HG02571 (cell line): ENCODE data around the gene SETBP1.

Experiments
- ATAC-seq: cut with Tn5 transposase; IDR thresholded peaks from one replicate; pipeline ENCODE4 v1.9.1; 2021; ENCODE audit warnings: mild to moderate bottlenecking, moderate library complexity; ENCODE audit not compliant: unreplicated experiment

The SETBP1 gene

GRCh38 chr18:44859263-44859662, 178.6 kb downstream of the SETBP1 start:
- ATAC-seq = no peak

GRCh38 chr18:44859751-44860439, 179.2 kb downstream of the SETBP1 start:
- ATAC-seq = no peak

DNA sequence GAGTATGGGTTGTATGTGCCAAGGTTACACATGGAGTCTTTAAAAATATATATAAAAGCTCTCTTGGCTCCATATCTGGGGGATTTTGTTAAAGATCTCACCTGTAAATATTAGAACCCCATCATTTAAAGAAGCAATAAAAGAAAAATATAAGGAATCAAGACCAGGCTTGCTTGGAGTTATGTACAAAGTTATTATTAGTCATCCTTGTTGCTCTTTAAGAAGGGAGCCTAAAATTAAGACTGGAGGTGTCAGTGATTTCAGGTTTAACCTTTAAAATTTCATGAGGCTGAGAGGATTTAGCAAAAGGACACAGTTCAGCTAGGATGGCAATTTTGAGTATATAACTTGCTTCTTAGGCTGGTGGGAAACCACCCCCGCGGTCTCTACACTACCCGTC, 181.4 kb downstream of the SETBP1 start:
- no peak for ATAC-seq

- no peak for ATAC-seq
Observed at GRCh38 chr18:44866103-44866502, 185.4 kb downstream of the SETBP1 start.

DNA sequence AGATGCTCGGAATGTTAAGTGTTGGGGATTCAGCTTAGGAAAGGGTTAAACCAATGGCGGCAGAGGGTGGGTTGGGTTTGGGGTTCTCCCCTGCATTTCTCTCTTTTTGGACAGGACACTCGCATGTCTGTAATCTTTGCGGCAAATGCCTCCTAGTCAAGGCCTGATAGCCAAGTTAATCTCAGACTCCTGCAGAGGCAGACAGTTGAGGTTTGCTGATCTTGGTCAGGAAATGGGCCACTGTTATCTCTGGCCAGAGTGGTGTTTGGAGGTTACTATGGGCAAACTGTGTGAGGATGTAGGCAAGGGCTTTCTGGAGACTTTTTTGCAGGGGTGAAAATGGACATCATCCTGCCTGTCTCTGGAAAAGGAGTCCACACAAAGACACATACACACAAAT, 188.8 kb downstream of the SETBP1 start:
- no peak for ATAC-seq

DNA sequence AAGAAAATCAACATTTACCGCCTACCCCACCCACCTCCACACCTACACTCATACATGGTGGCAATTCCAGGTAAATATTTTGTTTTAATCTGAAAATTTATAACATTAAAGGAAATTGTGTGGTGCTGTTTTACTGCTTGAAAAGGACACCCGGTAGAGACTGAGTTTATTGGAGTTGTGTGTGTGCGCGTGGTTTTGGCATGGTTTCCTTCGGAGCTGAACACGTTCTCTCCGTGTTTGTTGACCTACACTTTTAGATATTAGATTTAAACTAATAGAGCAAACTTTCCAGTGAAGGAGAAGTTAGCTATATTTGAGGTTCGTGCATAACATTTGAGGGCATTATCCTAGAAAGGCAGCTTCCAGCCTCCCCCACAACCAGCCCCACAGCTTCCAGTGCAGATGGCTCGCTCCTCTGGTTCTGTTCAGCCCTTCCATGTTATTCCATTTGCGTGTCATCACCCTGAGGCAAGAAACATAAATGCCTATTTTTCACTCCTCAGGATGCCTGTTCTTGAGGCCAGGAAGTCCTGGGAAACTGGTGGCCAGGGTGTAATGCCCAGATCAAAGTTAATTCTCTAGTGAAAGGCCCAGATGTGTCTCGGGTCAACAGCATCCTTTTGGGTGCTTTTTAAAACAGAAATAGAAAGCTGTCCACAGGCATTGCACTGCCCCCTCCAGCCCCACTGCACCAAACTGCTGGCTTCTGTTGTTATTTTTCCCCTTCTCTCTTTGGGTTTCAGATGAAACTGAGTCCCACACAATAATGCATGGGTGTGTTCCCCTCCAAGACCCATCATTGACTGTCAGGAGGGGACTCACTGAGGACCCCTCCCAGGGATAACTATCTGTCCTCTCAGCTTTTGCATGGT, 190.2 kb downstream of the SETBP1 start:
- peak; percentile 49 for ATAC-seq

- ATAC-seq = peak; percentile 78
Observed at GRCh38 chr18:44871771-44872170, 191.1 kb downstream of the SETBP1 start.

GRCh38 chr18:44876024-44876423, 195.3 kb downstream of the SETBP1 start:
- no peak for ATAC-seq

DNA sequence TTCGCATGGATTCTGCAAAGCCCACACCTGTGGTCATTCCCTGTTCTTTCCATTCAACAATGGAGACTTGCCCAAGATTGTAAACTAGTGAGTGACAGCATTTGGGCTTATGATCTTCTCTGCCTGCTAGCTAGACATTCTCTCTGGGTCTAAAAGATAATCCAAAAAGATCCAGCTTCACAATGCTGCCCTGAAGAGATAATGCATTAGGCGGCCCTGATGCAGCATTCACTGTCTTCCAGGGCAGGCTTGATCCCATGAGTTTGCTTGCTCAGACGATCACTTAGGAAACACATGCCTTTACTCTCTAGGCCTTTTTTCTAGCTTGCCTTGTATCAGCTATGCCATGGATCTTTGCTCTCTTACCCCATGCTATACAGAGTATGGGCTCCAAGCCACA, 196.1 kb downstream of the SETBP1 start:
- ATAC-seq = no peak

DNA sequence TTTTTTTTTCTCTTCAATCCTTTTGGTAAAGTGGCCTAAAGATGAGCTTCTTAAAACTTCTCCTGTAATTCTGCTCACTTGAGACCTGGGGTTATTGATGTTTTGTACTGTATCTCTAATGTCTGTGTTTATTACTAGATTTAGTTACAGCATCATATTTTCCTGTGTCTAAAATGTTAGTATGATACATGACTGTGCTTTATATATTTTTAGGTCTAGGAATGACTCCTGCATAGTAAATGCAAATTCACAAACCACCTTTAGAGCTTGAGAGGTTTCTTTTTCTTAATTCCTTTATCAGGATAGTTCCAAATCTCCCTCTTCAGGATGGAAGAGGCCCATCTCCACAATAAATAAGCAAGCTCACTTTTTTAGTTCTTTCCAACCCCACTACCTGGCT, 197.6 kb downstream of the SETBP1 start:
- no peak for ATAC-seq

DNA sequence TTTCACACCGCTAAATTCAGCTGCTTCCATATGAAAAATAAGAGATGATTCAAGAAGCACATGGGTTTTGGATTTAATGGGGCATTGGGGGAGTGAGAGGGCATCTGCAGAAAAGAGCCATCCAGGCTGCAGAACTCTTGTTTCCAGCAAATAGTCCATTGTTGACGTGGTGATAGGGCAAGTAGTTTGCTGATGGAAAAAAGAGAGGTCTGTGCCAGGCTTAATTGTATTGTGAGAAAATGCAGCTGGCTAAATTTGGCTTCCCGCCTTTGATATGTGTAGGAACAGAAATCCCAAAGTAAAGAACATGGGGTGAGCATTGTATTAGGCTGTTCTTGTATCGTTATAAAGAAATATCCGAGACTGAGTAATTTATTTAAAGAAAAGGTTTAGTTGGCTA, 199.5 kb downstream of the SETBP1 start:
- no peak for ATAC-seq

GRCh38 chr18:44881461-44882162, 200.9 kb downstream of the SETBP1 start:
- ATAC-seq = no peak

DNA sequence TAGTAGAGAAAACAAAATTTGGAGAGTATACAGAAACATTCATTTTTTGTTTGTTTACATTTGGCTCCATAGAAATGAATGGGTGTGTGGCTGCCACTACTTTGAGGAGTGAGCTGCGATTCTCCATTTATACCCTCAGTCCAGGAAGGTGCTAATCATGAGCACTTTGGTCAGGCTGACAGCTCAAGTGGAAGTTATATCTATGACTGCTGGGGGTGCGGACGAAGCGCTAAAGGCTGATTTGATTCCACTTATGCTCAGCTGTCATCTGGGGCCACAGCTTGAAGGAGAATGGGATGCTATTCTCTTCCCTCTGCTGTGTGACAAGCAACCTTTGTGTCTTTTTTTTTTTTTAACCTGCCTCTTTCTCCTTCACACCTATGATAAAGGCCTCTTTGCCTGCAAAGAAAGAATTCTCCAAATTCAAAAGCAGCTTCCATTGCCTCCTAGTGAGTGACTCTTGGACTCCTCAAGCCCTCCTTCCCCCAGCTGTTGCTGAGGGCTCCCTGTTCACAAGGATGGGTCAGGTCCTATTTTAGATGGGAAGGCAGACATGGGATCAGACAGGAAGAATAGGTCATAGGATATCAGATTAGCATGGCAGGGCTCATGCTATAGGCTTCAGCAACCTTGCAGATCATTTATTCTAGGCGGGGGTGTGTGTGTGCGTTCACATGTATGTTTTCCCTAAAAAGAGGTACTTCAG, 201.6 kb downstream of the SETBP1 start:
- no peak for ATAC-seq

- ATAC-seq = no peak
Observed at GRCh38 chr18:44883671-44884070, 203.0 kb downstream of the SETBP1 start.

DNA sequence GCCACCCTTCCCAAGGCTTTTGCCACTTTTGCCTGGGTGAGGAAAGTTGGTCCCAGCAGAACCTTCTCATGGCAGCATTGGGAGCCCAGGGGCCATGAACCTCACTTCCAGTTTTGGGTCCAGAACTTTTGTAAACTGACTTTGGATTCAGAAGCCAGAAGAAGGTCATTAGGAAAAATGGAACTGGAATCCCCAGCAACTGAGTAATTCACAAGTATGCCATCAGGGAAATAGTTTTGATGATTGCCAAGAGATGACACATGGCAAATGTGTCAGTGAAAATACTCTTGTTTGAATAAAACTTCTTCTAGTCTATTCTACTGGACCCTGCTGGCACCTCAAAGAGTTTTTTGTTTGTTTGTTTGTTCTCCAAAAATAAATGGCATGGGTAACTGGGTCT, 203.7 kb downstream of the SETBP1 start:
- ATAC-seq = no peak

DNA sequence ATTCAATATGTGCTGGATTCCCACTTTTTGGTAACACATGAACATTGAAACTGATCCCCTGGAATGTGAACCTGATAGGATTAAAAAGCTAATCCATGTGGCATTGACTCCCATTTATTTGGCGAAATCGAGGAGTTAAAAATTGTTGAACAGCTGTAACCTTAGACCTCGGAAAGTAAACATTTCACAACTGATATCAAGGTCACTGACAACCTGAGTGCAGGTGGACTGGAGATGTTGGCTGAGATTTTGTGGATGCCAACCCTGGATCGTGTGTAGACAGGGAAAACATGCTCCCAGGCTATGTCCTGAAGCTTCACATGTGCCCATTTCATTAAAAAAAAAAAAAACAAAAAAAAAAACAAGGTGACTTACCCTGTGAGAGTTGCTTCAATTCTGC, 204.8 kb downstream of the SETBP1 start:
- no peak for ATAC-seq

DNA sequence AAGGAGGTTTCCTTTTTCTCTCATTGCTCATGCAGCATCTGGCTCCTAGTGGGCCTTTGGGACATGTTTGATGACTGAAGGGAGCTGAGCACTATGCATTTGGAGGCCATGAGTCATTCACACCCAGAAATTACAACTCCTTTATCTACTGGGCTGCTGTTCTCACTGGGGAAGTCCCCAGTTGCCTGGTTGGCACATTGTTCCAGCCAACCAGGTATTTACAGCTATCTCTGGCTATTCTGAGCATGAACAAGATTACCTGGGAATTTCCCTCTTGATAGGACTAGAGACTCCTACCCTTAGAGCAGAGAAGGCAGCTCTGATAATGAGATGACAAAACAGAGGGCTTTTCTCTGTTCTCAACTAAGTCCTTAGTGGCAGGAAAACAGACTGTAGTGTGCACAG, 206.5 kb downstream of the SETBP1 start:
- peak; percentile 90 for ATAC-seq

DNA sequence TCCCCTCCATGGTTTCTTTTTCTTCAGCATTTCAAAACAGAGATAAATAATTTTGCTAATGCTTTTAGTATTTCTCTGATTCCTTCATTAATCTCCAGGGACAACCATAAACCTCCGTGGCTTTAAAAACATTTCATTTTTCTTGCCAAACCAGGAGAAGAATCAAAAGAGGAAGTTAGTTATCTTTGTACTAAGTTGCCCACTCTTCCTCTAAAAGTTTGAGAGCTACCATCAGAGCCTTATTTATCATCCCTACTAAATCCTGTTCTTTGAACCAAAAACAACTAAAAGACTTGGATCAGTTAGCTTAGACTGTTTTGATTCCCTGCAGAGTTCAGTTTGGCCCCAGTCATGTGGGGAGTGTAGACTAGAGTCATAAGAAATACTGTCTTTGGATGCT, 208.4 kb downstream of the SETBP1 start:
- no peak for ATAC-seq

GRCh38 chr18:44893045-44893706, 212.5 kb downstream of the SETBP1 start:
- no peak for ATAC-seq

GRCh38 chr18:44893966-44894365, 213.3 kb downstream of the SETBP1 start:
- ATAC-seq = no peak
